Renal pelvis (tissue), 4 donors: Measurements from ENCODE around the gene RABAC1. TPM values are rescaled to one million over a fixed set of nuclear protein-coding genes. Genes with fewer than 3 reads are reported as not detected.
A peak's percentile ranks its signal among the peaks of the same experiment; 100 is the strongest.
"Not testable (repeated sequence)": the region's sequence is repeated elsewhere in the genome, so short reads cannot be mapped to it uniquely, and the experiment has no call there.

ENCODE experiments used
- DNase-seq: peaks from one replicate; pipeline ENCODE4 v3.0.0-alpha.2; 2013
- polyA plus RNA-seq, 3 donors: library from polyadenylated mRNA; unstranded; fragments of 120-200 nt; gene quantifications; one replicate each; pipeline ENCODE4 v1.2.1, GENCODE V29; 2013; ENCODE audit not compliant: insufficient read length in 3 of 3

The RABAC1 gene
- polyA plus RNA-seq, 3 donors: 80.8 to 91.6 (median 82.6) TPM

DNA sequence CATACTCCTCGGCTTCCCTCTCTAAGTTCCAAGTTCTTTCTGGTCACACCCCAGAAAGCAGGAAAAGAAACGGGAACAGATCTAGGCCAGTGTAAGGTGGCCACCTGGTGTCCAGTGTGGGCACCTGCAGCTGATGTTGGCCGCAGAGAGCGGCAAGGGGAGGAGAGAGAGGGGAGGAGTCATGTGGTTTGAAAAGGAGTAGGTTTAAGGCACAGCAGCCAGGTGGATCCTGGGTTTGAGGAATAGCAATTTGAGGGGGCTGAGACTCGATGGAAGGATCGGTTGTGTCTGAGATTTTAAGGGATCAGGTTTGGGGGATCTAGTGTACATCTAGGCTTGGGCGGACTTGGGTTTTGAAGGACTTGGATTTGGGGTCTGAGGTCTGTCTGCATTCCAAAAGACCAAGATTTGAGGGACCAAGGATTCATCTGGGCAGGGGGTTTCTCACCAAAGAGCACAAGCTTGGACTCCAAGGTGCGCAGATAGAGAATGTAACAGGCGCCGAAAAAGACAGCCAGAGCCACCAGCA lies 1.2 kb downstream of the RABAC1 start:
- DNase-seq: peak; percentile 88

DNA sequence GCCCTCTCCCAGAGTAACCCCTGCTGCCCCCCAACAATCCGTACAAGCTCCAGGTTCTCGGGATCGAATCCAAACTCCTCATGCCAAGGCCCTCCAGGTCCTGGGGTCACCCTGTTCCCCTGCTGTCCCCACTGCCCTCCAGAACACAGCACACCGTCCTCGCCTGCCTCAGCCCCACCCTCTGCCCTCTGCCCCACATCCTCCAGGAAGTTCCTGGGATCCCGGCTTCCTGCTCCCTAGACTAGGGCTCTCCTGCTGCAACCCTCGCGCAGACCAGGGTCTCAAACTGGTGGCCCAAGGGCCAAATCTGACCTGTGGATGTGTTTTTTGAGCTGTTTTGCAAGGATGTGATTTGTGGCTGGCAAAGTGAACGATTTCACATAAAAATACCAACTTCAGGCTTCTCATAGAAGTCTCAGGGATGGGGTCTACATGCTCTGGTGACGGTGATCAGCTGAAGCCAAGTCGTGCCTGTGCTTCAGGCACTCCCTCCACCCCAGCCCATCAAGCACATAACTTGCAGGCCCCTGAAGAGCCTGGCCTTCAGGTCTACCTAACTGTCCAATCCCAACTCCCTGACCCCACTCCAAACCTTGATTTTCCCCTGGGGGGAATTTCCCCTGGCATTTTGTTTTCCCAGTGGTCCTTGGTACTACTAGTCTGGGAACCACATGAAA lies 1.8 kb downstream of the RABAC1 start:
- no peak for DNase-seq

DNA sequence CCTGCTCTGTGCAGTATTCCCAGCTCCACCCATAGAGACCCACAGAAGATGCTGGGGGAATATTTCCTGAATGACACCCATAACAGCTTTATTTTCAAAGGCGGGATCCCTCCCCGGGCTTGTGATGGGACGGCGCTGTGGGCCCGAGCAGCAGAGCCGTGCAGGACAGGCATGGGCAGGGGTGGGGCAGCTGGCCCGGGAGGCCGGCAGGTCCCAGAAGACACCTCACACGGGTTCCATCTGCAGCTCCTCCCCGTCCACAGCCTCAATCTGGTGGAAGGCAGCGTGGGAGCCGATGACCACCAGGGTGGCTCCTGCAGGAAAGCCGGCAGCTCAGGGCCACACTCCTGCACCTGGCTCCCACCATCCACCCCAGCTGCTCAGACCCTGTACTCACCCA lies 2.5 kb downstream of the RABAC1 start:
- no peak for DNase-seq

DNA sequence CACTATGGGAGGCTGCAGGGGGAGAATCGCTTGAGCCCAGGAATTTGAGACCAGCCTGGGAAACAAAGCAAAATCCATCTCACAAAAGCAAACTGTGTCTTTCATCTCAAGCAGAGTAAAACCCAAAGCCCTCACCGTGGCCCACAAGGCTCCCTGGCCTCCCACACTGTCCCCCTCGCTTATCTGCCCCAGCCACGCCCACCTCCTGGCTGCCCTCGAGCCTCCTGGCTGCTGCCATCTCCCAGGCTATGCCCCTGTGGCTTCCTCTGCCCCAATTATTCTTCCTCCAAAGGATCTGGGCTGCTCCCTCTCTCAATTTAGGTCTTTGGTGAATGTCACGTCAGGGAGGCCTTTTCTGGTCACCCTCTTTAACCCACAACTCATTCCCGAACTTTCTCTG lies 3.6 kb downstream of the RABAC1 start:
- DNase-seq: no peak

DNA sequence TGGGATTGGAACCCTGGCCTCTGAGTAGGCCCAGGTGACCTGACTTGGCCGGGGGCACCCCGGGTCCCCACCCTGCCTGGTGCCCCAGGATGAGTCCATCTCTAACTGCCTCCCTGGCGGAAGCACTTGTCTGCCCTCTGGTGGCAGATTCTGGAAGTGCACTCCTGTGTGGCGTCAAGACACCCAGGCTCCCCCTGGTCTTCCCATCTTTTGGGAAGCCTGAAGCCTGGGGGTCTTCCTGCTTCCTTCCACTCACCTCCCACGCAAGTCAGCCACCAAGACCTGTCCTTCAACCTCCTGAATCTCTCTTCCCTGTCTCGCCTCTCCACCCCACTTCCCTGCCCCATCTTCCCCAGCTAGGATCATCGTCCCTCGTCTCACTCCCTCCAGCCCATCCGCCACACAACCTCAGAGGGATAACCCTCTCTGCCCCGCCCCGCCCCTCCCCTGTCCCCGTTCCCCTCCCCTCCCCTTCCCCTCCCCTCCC lies 7.4 kb downstream of the RABAC1 start:
- peak; percentile 57 for DNase-seq

DNA sequence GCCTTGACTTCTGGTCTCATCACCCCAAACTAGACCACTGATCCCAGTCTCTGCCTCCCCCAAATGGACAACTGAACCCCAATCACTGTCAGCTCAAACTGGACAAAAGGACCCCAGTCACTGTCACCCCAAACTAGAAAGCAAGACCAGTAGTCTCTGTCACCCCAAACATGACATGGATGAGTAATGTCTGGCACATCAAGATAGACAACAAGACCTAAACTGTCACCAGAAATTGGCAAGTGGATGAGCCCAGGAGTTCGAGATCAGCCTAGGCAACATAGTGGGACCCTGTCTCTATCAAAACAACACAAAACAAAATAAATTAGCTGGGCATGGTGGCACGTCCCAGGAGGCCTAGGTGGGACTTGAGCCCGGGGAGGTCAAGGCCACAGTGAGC lies 12.0 kb downstream of the RABAC1 start:
- no peak for DNase-seq

DNA sequence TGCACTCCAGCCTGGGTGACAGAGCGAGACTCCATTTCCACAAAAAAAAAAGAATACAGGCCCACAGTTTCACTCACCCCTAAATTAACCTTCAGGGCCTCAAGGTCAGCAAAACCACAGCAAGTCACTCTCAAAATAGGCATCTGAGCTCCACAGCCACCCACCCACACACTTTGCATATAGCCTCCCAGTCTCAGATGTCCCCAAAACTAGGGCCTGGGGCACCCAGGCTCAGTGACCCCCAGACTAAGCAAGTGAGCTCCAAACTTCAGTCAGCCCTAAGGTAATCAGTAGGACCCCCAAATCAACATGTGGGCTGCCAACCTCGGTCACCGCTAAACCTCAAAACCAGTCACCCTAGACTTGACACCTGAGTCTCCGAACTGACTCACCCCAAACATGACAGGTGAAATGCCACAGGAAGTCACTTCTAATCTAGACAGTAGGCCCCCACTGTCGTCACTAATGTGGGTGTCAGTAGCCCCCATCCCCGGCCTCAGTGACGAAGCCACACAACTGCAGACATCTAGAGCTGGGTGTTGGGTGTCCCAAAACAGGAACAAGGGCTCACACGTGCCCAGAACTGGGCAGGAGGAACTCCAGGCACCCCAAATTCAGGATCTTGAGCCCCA lies 13.9 kb downstream of the RABAC1 start:
- DNase-seq: no peak

DNA sequence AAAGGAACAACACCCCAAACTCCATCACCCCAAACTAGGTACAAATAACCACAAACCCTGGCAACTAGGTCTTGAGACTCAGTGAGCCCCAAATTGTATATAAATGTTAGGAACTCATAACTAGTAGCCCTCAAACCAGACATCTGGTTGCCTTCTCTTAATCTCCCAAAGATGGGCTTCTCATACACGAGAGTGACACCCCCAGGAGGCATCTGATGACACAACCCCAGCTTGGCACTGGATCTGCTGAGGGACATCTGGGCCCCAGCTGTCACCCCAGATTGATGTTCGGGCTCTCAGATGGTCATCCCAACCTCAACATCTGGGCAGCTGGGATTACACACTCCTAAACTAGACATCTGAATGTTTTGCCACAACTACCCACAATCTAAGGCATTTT lies 14.8 kb downstream of the RABAC1 start:
- DNase-seq: no peak

DNA sequence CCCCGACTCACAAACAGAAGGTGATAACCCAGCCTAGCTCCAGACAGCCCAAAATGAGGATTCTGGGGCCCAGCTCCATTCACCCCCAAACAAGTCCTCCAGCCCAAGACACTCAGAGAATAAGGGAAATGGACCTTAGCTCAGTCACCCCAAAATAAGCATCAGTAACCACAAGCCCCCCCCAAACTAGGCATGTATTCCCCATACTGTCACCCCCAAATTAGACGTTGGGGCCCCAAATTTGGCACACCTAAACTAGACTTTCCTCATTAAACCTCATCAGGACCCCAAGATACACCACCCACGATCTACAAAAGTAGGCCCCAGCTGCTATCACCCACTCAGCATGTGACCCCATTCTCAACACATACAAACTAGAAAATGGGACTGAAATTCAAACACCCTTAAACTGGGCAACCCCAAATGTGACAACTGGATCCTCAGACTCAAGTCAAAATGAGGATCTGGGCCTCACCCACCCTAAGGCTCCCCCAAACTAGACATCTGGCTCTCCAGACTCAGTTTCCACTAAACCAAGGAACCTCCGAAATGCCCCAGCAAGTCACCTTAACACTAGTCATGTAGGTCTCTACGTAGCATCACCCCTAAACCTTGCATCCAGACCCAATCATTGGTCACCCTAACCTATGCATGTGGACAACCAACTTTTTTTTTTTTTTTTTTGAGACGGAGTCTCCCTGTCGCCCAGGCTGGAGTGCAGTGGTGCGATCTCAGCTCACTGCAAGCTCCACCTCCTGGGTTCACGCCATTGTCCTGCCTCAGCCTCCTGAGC lies 17.5 kb downstream of the RABAC1 start:
- DNase-seq: no peak

DNA sequence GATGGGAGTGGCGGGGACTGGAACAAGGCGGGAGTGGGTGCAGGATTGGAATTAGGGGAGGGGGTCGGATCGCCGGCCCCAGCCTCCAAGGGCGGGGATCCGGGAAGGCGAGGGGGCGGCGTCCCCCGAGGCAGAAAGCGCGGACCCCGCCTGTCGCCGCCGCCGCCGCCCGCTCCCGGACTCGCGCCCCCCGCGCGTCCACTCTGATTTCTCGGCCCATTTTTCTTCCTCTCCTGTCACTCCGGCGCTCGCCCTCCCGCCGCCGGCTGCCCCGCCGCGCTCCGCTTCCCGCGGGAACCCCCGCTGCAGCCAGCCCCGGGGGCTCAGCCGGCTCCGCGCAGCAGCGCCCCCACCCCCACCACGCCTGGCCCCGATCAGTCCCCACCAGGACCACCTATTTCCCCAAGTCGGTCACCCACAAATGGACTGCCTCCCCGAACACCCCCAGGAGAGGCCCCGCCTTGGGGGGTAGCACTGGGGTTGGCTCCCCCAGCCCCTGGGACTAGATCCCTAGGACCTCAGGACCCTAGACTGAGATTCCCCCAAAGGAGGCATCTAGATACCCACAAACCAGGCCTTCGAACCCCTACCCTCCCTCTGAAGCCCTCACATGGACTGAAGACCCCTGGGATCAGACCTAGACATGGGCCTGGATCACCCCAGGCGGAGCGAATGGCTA lies 18.3 kb downstream of the RABAC1 start:
- no peak for DNase-seq

DNA sequence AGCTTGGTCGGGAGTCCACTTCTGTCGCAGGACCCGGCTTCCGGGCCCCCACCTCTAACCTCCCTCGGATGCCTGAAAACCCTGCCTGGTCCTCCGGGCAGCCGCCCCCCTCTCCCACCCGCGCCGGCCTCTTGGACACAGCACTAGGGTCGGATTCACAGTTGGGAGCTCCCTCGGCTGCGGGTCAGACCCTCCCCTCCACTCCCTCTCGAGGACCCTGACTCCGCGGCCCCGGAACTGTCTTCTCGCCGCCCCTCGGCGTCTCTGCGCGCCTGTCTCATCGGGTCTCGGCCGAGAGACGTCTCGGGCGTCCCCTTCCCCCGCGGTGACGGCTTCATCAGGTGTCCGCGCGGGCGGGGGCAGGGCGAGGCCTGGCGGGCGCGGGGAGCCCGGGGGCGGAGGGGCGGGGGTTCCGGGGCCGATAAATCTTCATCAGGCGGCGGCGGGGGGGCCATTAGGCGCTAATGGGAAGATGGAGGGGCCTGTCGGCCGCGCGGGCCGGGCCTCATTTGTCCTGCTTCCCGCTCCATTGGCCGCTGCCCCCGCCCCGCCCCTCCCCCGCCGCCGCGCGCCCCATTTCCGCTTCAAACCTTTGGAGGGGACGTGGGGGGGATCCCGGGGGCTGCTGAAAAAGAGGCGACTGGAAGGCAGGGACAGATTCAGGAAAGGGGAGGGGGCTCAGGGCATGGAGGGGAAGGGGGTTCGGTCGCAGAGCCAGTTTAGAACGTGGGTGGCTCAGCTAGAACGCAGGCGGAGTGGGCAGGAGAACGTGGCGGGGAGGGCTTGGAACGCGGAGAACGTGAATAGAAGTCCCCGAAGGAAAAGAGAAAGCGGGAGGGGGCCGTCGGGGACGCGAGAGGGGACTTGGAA lies 19.0 kb downstream of the RABAC1 start:
- peak; percentile 67 for DNase-seq

DNA sequence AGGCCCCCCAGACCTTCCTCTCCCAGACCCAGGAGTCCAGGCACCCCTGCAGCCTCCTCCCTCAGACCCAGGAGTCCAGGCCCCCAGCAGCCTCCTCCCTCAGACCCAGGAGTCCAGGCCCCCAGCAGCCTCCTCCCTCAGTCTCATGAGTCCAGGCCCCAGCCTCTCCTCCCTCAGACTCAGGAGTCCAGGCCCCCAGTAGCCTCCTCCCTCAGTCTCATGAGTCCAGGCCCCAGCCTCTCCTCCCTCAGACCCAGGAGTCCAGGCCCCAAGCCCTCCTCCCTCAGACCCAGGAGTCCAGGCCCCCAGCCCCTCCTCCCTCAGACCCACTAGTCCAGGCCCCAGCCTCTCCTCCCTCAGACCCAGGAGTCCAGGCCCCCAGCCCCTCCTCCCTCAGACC lies 19.9 kb downstream of the RABAC1 start:
- DNase-seq: not testable (repeated sequence)

DNA sequence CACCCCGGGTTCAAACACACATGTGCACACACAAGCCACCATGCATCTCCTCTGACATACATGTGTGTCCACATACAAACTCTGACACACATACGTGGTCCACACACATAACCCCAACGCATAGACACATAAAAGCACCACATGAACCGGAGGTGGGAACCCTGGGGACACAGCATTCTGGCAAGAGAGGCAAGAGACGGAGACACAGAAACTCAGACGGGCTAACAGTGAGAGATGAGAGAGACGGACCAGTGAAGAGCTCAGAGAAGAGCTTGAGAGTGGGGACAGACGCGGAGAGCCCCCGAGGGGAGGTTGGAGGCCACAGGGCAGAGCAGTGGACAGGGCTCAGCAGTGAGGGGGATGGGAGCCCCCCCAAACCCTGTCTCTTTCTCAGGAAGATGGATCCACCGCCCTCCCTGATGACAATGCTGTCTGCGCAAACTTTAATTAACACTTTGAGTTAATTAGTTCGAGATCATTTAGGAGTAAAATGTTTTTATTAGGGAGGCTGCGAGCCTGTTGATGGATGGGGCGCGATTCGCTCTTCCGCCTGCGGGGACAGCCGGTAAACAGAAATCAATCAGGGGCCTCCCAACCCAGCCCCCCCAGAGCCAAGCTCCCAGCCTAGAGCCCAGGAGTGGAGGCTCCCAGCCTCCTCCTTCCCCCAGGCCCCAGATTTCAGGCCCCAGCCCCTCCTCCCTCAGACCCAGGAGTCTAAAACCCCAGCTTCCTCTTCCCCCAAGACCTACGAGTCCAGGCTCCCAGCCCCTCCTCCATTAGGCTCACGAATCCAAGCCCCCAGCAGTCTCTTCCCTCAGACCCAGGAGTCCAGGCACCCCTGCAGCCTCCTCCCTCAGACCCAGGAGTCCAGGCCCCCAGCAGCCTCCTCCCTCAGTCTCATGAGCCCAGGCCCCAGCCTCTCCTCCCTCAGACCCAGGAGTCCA lies 21.3 kb downstream of the RABAC1 start:
- no peak for DNase-seq

DNA sequence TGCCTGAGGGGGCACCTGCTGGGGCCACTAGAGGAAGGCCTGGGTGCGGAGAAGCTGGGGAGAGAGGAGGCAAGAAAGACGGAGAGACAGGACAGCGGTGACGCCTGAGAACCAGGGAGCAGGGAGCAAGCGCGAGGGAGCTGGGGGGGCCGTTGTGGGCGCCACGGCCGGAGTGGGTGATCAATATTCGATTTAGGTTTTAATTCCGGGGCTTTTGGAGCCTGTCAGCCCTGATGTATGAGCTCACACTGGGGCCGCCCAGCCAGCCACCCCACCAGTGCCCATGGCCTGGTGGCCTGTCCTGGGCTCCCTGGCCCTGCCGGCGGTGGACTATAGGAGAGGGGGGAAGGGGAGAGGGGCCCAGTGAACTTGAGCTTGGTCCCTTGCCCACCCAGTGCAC lies 22.2 kb downstream of the RABAC1 start:
- DNase-seq: no peak

DNA sequence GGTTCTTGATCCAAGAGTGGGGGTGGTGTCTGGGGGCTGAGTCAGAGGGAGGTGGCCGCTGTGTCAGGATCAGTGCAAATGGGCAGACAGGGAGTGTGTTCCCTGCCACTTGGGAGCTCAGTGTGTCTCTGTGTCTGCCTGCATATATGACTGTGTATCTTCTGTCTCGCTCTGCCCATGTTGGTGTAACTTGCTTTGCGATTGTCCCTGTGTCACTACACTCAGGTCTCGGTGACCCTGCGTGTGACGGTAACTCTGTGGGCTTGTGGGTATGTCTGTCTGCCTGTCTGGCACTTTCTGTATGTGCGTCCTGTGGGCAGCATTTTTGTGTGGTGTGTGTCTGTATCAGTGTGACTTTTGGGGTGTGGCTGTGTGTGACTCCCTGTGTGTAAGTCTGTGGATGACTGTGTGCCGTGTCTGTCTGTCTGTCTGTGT lies 22.7 kb downstream of the RABAC1 start:
- DNase-seq: no peak

DNA sequence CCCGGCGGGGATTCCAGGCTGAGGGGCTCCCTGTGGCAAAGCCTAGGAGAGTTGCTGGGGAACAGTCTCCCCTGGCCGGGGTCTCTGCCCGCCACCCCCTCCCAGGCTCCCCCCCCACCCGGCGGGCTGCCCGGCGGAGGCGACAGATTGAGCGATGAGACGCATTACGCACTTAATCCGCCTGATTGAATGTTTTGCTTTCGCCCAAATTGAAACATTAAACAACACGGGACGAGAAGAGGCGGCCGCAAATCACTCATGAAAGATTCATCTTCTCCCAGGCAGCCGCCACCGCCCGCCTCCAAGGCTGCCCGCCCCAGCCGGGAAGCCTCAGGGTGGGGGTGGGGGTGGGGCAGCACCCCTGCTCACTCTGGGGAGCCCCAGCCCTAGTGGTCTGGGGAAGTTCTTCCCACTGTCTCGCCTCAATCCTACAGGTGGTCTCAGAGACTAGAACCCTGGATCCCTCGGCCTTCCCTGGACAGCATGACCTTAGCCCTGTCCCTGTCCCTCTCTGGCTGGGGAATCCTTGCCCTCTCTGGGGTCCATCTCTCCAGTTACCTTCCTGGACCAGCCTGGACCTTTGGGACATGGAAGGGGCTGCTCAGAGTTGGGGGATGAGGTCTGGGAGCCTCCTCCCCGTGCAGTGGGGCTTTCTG lies 23.2 kb downstream of the RABAC1 start:
- DNase-seq: no peak

DNA sequence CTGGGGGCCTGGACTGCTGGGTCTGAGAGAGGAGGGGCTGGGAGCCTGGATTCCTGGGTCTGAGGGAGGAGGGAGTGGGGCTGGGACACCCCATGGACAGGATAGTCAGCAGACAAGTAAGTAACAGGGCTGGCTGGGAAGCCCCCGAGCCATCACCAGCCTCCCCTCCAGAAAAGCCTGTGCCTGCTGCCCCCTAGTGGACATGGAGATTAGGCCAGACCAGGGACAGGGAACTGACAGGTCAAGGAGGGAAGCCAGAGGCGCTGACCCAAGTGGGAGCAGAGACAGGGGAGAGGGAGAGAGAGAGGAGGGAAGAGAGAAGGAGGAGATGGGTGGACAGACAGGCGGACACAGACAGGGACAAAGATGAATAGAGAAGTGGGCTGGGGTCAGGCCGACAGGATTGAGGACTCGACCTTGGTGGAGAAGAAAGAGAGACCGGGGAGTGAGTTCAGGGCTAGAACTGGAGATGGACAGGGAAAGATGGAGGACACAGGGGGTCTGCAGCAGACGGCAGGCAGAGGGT lies 24.2 kb downstream of the RABAC1 start:
- DNase-seq: peak; percentile 54

DNA sequence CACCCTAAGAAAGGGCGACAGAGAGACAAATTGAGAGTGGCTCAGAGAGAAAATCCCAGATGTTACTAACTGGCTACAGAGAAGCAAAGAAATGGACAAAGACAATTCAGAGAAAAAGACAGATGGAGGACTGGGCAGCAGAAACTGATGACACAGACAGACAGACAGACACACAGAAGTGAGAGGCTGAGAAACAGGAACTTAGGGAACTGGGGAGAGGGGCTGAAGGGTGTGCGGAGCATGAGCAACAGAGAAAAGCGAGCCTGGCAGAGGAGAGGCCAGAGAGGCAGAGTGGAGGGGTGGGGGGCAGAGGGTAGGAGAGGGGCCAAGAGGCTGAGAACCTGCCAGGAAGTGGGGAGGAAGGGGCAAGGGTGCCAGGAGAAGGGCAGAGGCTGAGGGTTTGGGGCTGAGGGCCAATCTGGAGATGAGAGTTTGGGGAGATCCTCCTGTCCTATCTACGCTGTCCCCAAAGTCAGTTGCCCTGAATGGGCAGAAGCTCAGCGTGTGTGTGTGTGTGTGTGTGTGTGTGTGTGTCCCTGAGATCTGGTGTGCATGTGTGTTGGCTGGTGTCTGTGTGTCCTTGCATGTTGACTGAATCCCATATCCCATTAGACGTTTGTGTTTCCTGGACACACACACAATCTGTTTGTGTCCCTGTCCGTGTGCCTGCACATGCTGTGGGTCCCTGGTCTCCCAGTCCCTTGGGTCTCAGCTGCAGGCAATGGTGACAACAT lies 25.3 kb downstream of the RABAC1 start:
- DNase-seq: no peak
